HEK293T (cell line): ENCODE data around the gene NDUFAF2.

ENCODE experiments used
- BHLHE40 ChIP-seq: fragments of 450-650 bp; IDR thresholded peaks from 2 replicates; pipeline ENCODE4 v1.6.1; 2016; ENCODE audit warnings: mild to moderate bottlenecking, moderate library complexity, borderline replicate concordance
- ELF4 ChIP-seq: fragments of 450-650 bp; IDR thresholded peaks from 2 replicates; pipeline ENCODE4 v1.6.1; 2017; ENCODE audit warnings: antibody characterized with exemption
- FOXA1 ChIP-seq: fragments of 450-650 bp; IDR thresholded peaks from 2 replicates; pipeline ENCODE4 v1.6.1; 2016; ENCODE audit warnings: mild to moderate bottlenecking
- FOXK2 ChIP-seq: fragments of 450-650 bp; IDR thresholded peaks from 2 replicates; pipeline ENCODE4 v1.6.1; 2016; ENCODE audit warnings: mild to moderate bottlenecking
- FOXM1 ChIP-seq: fragments of 450-650 bp; IDR thresholded peaks from 2 replicates; pipeline ENCODE4 v1.6.1; 2017; ENCODE audit warnings: mild to moderate bottlenecking, borderline replicate concordance
- HDGF ChIP-seq: fragments of 450-650 bp; IDR thresholded peaks from 2 replicates; pipeline ENCODE4 v1.6.1; 2017; ENCODE audit warnings: antibody characterized with exemption, borderline replicate concordance
- SP1 ChIP-seq: fragments of 450-650 bp; IDR thresholded peaks from 2 replicates; pipeline ENCODE4 v1.6.1; 2017
- ZNF384 ChIP-seq: fragments of 450-650 bp; IDR thresholded peaks from 2 replicates; pipeline ENCODE4 v1.6.1; 2016

DNA sequence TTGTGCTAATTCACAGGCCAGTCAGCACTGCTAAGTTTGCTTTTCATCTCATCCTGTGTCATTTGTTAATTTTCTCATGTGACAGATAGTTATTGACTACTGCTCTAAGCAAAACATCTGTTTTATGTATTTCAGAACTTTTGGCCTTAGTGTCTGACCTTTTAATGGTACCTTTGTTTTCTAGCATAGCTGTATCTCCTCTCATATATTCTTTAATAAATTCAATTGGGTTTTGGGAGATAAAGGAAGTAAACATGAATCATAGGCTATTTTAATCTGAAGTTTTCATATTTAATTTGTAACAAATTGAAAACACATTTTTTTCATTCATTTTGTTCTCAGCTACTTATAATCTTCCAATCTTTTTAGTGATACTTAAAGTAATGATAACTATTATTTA is 13.1 kb downstream of the NDUFAF2 start:
- TF ChIP-seq BHLHE40 (no peak), FOXM1 (no peak), FOXA1 (no peak), FOXK2 (no peak), ELF4 (no peak), SP1 (no peak), ZNF384 (no peak), HDGF (no peak)
